GM12801 (cell line): Measurements from ENCODE around the gene RTN4R.

Experiments
- CTCF ChIP-seq: IDR thresholded peaks from one replicate; pipeline ENCODE4 v1.5.1; 2011; ENCODE audit warnings: control low read depth; ENCODE audit not compliant: insufficient read length; ENCODE audit errors: extremely low read depth

The RTN4R gene

GRCh38 chr22:20209761-20210250 lies 58.3 kb downstream of the RTN4R start:
- no peak for TF ChIP-seq CTCF

GRCh38 chr22:20208713-20209310 lies 59.3 kb downstream of the RTN4R start:
- no peak for TF ChIP-seq CTCF

- TF ChIP-seq CTCF, result no peak
Observed at GRCh38 chr22:20207277-20208025, 60.7 kb downstream of the RTN4R start.

- TF ChIP-seq CTCF, result no peak
Observed at GRCh38 chr22:20206709-20207215, 61.4 kb downstream of the RTN4R start.

GRCh38 chr22:20205964-20206708 lies 62.0 kb downstream of the RTN4R start:
- no peak for TF ChIP-seq CTCF

- TF ChIP-seq CTCF, result no peak
Observed at GRCh38 chr22:20205464-20205963, 62.6 kb downstream of the RTN4R start.

GRCh38 chr22:20204806-20205205 lies 63.3 kb downstream of the RTN4R start:
- TF ChIP-seq CTCF, result no peak
